Measurements from ENCODE around the gene PYY. TPM values are rescaled to one million over a fixed set of nuclear protein-coding genes. Genes with fewer than 3 reads are reported as not detected.

Gene PYY
- total RNA-seq, 4 donors from 2014 or later = 2.0 TPM; not detected in 3

DNA sequence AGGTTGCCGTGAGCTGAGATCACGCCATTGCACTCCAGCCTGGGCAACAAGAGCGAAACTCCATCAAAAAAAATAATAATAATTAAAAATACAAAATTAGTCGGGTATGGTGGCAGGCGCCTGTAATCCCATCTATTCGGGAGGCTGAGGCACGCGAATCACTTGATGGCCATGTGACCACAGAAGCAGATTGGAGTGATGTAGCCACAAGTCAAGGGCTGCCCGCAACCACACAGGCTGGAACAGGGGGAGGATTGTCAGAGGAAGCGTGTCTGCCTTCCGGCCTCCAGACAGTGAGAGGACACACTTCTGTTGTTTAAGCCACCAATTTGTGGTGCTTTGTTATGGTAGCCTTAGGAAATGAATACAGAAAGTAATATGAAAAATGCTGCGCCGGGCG lies 38.9 kb upstream of the PYY start:
- WGBS, 2 donors = 91 to 94% methylated on average over 14 of the region's 14 CpGs
- no peaks in the 10 kb centered on the region for H3K9me3 ChIP-seq
- H3K4me1 ChIP-seq = peaks cover 0 to 11% (median 7%) of the 10 kb centered on the region in 4 donors
- H3K36me3 ChIP-seq = no peaks in the 10 kb centered on the region
- peaks cover 0 to 24% of the 10 kb centered on the region in 2 donors for H3K27me3 ChIP-seq
- H3K27ac ChIP-seq = no peak overlapping the region
- DNase-seq (ENCODE audit: low spot score in 2 of 2) = no peak
- no peak overlapping the region for H3K4me3 ChIP-seq
- no peak for TF ChIP-seq POLR2A (IDR thresholded peaks at IDR 0.05)
- no peak for TF ChIP-seq EP300 (IDR thresholded peaks at IDR 0.05)
- TF ChIP-seq, protein P1, sequence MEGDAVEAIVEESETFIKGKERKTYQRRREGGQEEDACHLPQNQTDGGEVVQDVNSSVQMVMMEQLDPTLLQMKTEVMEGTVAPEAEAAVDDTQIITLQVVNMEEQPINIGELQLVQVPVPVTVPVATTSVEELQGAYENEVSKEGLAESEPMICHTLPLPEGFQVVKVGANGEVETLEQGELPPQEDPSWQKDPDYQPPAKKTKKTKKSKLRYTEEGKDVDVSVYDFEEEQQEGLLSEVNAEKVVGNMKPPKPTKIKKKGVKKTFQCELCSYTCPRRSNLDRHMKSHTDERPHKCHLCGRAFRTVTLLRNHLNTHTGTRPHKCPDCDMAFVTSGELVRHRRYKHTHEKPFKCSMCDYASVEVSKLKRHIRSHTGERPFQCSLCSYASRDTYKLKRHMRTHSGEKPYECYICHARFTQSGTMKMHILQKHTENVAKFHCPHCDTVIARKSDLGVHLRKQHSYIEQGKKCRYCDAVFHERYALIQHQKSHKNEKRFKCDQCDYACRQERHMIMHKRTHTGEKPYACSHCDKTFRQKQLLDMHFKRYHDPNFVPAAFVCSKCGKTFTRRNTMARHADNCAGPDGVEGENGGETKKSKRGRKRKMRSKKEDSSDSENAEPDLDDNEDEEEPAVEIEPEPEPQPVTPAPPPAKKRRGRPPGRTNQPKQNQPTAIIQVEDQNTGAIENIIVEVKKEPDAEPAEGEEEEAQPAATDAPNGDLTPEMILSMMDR (IDR thresholded peaks at IDR 0.05) = no peak

DNA sequence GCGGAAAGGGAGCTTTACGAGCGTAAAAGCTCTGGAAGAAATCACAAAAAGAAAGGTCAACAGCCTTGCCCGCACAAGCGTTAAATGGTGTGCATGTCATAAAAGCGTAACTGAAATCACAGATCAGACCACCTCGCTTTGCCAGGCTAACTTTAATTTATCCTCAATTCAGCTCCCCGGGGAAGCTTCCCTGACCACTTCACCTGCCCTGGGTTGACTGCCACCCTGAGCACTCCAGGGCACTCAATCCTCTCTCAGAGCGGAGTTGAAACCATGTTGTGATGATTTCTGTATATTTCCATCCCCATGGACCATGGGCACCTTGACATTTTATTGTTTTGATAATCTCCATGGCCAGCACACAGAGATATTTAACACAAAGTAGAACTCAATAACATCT lies 34.6 kb upstream of the PYY start:
- no peaks in the 10 kb centered on the region for H3K9me3 ChIP-seq
- no peaks in the 10 kb centered on the region for H3K36me3 ChIP-seq
- no peak overlapping the region for H3K4me3 ChIP-seq
- WGBS, 2 donors = 45 to 49% methylated on average over 9 of the region's 9 CpGs
- H3K27ac ChIP-seq = no peak overlapping the region
- peaks cover 0 to 11% (median 5%) of the 10 kb centered on the region in 4 donors for H3K4me1 ChIP-seq
- H3K27me3 ChIP-seq = peaks cover 0 to 67% of the 10 kb centered on the region in 2 donors
- no peak for DNase-seq (ENCODE audit: low spot score in 2 of 2)
- no peak for TF ChIP-seq EP300 (IDR thresholded peaks at IDR 0.05)
- TF ChIP-seq, protein P1 (IDR thresholded peaks at IDR 0.05) = no peak
- TF ChIP-seq POLR2A (IDR thresholded peaks at IDR 0.05) = no peak

DNA sequence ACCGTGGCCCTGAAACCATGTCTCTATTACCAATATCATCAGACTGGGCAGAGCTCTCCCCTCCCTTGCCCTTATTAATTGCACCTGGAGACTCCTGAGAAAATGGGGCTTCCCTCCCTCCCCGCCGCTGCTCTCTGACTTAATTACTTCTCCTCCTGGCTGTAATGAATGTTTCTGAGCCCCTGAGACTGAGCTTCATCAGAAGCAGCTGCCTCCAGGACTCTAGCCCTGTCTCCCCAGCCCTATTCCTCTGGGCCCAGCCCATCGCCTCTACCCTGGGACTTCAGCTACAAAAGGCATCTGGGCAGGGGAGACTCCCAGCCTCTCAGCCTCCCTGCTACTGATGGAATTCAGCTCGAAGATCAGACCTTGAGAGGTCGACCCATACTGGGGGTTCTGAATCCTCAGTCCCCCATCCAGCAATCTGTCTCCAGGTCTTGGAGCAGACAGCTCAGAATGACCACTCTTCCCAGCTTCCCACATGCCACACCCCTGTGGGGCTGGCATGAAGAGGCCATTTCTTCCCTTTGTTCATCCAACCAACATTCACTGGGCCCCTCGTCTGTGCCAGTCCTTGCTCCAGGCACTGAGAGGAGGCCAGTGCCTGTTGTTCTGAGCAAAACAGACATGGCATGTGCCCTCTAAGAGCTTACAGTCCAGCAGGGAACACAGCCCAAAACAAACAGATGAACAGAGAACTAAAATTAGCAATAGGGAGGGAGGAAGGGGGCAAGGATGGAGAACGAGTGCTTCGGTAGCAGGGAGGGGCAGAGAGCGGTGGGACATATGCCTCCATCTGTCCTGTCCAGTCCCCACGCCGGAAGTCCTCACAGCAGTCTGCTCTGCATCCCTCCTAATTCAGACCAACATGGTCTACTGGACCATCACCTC lies 33.6 kb upstream of the PYY start:
- Histone ChIP-seq H3K36me3 (no peaks in the 10 kb centered on the region), H3K4me3 (no peak overlapping the region), H3K9me3 (no peaks in the 10 kb centered on the region), H3K27me3 (peaks cover 0 to 76% of the 10 kb centered on the region in 2 donors), H3K4me1 (peaks cover 0 to 13% (median 5%) of the 10 kb centered on the region in 4 donors), H3K27ac (no peak overlapping the region)
- no peak for DNase-seq (ENCODE audit: low spot score in 2 of 2)
- 54 to 59% methylated on average over 12 of the region's 12 CpGs for WGBS, 2 donors
- TF ChIP-seq, protein P1 (IDR thresholded peaks at IDR 0.05) = no peak
- TF ChIP-seq POLR2A (IDR thresholded peaks at IDR 0.05) (no peak), EP300 (IDR thresholded peaks at IDR 0.05) (no peak)

DNA sequence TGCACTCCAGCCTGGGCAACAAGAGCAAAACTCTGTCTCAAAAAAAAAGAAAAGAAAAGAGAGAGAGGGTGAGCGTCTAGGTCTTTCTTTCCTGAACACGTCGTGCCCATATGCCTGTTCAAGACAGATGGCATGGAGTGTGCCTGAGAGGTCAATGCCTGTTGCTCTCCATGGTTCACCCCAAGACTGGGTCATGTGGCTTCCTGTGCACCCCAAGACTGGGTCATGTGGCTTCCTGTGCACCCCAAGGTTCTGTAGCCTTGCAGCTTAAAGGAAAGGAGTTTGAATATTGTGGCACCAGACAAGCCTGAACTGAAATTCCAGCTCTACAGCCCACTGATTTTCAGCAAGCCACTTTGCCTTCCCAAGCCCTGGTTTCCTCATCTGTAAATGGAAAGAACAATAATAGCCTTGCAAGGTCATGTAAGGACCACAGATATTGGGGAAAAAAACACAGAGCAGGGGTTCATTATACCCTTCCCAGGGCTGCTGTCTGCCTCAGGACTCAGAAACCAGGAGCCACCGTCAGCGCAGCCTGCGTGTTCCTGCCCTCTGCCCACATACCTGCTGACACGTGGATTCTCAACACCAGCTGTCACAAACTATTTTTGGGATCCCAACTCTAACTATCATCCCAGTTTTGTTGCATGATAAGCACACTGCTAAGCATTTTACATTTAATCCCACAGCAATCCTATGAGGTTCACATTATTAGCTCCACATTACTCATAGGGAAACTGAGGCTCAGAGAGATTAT lies 32.7 kb upstream of the PYY start:
- TF ChIP-seq POLR2A (IDR thresholded peaks at IDR 0.05) = no peak
- TF ChIP-seq EP300 (IDR thresholded peaks at IDR 0.05) = no peak
- TF ChIP-seq, protein P1 (IDR thresholded peaks at IDR 0.05) = no peak
- Histone ChIP-seq H3K9me3 (no peaks in the 10 kb centered on the region), H3K36me3 (no peaks in the 10 kb centered on the region), H3K4me3 (no peak overlapping the region), H3K4me1 (peaks cover 0 to 13% (median 5%) of the 10 kb centered on the region in 4 donors), H3K27ac (no peak overlapping the region), H3K27me3 (peaks cover 0 to 81% of the 10 kb centered on the region in 2 donors)
- 79 to 87% methylated on average over 7 of the region's 7 CpGs for WGBS, 2 donors
- DNase-seq (ENCODE audit: low spot score in 2 of 2) = no peak

Data from tibial nerve (tissue), 4 donors.